OCI-LY3 (cell line): Measurements from ENCODE around the gene MACROD2.
"Not testable (repeated sequence)": the region's sequence is repeated elsewhere in the genome, so short reads cannot be mapped to it uniquely, and the experiment has no call there.

Source experiments
- EZH2phosphoT487 ChIP-seq: fragments of 200-600 bp; shearing (Covaris generic); IDR thresholded peaks from 2 replicates; pipeline ENCODE4 v1.6.1; 2018; ENCODE audit warnings: antibody characterized with exemption, mixed run types, low read depth
- TF ChIP-seq, protein P1 (sequence below): fragments of 200-600, 300-600 bp; sonication (generic); IDR thresholded peaks from 2 replicates; pipeline ENCODE4 v1.5.1; 2014; ENCODE audit warnings: antibody characterized with exemption, low read length, low read depth

DNA sequence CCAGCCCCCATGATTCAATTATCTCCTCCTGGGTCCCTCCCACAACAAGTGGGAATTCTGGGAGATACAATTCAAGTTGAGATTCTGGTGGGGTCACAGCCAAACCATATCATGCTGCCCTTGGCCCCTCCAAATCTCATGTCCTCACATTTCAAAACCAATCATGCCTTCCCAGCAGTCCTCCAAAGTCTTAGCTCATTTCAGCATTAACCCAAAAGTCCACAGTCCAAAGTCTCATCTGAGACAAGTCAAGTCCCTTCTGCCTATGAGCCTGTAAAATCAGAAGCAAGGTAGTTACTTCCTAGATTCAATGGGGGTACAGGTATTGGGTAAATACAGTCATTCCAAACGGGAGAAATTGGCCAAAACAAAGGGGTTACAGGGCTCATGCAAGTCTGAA lies 1021.6 kb downstream of the MACROD2 start:
- TF ChIP-seq, protein P1, sequence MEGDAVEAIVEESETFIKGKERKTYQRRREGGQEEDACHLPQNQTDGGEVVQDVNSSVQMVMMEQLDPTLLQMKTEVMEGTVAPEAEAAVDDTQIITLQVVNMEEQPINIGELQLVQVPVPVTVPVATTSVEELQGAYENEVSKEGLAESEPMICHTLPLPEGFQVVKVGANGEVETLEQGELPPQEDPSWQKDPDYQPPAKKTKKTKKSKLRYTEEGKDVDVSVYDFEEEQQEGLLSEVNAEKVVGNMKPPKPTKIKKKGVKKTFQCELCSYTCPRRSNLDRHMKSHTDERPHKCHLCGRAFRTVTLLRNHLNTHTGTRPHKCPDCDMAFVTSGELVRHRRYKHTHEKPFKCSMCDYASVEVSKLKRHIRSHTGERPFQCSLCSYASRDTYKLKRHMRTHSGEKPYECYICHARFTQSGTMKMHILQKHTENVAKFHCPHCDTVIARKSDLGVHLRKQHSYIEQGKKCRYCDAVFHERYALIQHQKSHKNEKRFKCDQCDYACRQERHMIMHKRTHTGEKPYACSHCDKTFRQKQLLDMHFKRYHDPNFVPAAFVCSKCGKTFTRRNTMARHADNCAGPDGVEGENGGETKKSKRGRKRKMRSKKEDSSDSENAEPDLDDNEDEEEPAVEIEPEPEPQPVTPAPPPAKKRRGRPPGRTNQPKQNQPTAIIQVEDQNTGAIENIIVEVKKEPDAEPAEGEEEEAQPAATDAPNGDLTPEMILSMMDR = not testable (repeated sequence)
- TF ChIP-seq EZH2phosphoT487 = not testable (repeated sequence)
